AG10803 (cell line): Measurements from ENCODE around the gene ADGRB3.

Experiments used
- DNase-seq: peaks from one replicate; pipeline ENCODE4 v3.0.0; 2010; ENCODE audit warnings: low read depth
- H3K4me3 ChIP-seq: 2 replicates; pipeline ENCODE4 v1.5.1; 2011; ENCODE audit warnings: mild to moderate bottlenecking, low read length, control low read depth
- TF ChIP-seq, protein P1 (sequence below): conservative IDR thresholded peaks from 2 replicates; pipeline ENCODE4 v1.5.1; 2011; ENCODE audit warnings: mild to moderate bottlenecking, low read length, control low read depth, inconsistent platforms

The ADGRB3 gene

GRCh38 chr6:68649669-68650068 is 14.6 kb downstream of the ADGRB3 start:
- TF ChIP-seq, protein P1, sequence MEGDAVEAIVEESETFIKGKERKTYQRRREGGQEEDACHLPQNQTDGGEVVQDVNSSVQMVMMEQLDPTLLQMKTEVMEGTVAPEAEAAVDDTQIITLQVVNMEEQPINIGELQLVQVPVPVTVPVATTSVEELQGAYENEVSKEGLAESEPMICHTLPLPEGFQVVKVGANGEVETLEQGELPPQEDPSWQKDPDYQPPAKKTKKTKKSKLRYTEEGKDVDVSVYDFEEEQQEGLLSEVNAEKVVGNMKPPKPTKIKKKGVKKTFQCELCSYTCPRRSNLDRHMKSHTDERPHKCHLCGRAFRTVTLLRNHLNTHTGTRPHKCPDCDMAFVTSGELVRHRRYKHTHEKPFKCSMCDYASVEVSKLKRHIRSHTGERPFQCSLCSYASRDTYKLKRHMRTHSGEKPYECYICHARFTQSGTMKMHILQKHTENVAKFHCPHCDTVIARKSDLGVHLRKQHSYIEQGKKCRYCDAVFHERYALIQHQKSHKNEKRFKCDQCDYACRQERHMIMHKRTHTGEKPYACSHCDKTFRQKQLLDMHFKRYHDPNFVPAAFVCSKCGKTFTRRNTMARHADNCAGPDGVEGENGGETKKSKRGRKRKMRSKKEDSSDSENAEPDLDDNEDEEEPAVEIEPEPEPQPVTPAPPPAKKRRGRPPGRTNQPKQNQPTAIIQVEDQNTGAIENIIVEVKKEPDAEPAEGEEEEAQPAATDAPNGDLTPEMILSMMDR = no peak
- no peak for DNase-seq
- no peak overlapping the region for H3K4me3 ChIP-seq

DNA sequence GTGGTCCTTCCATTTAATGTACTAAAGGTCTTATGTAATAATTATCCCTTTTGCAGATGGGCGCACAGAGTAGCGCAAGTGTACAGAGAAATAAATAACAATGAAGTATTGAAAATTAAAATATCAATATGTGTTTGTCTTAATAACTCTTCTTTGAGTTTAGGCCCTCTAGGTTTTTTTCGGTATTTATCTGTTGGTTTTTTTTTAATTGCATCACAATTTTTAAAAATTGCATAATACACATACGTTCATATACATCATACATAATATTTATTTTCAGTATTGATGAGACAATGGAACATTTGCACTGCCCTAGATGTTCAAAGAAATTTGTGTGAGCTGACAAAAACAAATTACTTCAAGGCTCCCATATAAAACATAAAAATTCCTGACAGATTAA is 15.1 kb downstream of the ADGRB3 start:
- H3K4me3 ChIP-seq = no peak overlapping the region
- DNase-seq = no peak
- TF ChIP-seq, protein P1 = no peak

- DNase-seq = peak; percentile 5
- TF ChIP-seq, protein P1 = no peak
- no peak overlapping the region for H3K4me3 ChIP-seq
These were observed 16.2 kb downstream of the ADGRB3 start for GRCh38 chr6:68651011-68651985.

DNA sequence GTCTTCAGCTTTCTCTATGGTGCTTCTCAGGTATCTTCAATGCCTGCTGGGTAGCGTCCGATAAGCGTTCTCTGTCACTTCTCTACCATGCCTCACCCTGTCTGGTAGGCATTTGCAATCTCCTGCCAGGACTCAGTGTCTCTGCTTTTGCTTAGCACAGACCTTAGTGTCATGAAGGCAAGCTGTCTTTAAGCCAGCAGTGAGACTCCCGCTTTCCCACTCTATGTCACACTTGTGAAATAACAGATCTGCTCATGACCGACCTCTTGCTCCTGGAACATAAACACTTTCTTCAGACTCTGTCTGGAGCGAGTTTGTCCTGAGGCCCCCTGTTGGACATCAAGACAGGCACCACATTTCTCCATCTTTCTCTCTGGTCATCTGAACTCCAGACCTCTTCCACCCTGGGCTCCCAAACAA is 17.0 kb downstream of the ADGRB3 start:
- no peak overlapping the region for H3K4me3 ChIP-seq
- TF ChIP-seq, protein P1 = no peak
- DNase-seq = no peak

- TF ChIP-seq, protein P1 = no peak
- no peak overlapping the region for H3K4me3 ChIP-seq
- DNase-seq = no peak
These were observed 18.1 kb downstream of the ADGRB3 start for GRCh38 chr6:68653074-68653705.

- no peak for DNase-seq
- TF ChIP-seq, protein P1 = no peak
- H3K4me3 ChIP-seq = no peak overlapping the region
These were observed 18.6 kb downstream of the ADGRB3 start for GRCh38 chr6:68653706-68654089.
